Mesothelial cell of epicardium (in vitro differentiated cells): ENCODE measurements around the gene GMDS. TPM values are rescaled to one million over a fixed set of nuclear protein-coding genes. Genes with fewer than 3 reads are reported as not detected.
A peak's percentile ranks its signal among the peaks of the same experiment; 100 is the strongest.

Experiments used
- DNase-seq, 2 experiments: peaks; one replicate each; pipeline ENCODE4 v3.0.0; 2021; ENCODE audit warnings: low spot score in 2 of 2; ENCODE audit not compliant: unreplicated experiment in 2 of 2
- H3K27ac Mint-ChIP-seq: 2 replicates; pipeline ENCODE4 v1.8.0; 2021; ENCODE audit warnings: mixed read lengths
- H3K27me3 Mint-ChIP-seq: 2 replicates; pipeline ENCODE4 v1.8.0; 2021; ENCODE audit warnings: low read depth, mixed read lengths
- H3K36me3 Mint-ChIP-seq: 2 replicates; pipeline ENCODE4 v1.8.0; 2021; ENCODE audit warnings: mixed read lengths
- H3K4me1 Mint-ChIP-seq: 2 replicates; pipeline ENCODE4 v1.8.0; 2021; ENCODE audit warnings: mixed read lengths
- H3K4me3 Mint-ChIP-seq: 2 replicates; pipeline ENCODE4 v1.8.0; 2021; ENCODE audit warnings: mild to moderate bottlenecking, moderate library complexity, mixed read lengths
- H3K9me3 Mint-ChIP-seq: 2 replicates; pipeline ENCODE4 v1.8.0; 2021; ENCODE audit warnings: mixed read lengths
- total RNA-seq: library from RNA; stranded (reverse); gene quantifications from 3 replicates; pipeline ENCODE4 v1.2.1, GENCODE V29; 2021
- TF ChIP-seq, protein P1 (sequence below): fragments of 200-600 bp; sonication (generic); IDR thresholded peaks from one replicate; pipeline ENCODE4 v1.5.0; 2021; ENCODE audit warnings: antibody characterized with exemption; ENCODE audit not compliant: unreplicated experiment

The GMDS gene
- total RNA-seq, 1 donor from 2014 or later, result 39.9 TPM

GRCh38 chr6:1615151-1615852, 630.1 kb downstream of the GMDS start:
- TF ChIP-seq, protein P1, sequence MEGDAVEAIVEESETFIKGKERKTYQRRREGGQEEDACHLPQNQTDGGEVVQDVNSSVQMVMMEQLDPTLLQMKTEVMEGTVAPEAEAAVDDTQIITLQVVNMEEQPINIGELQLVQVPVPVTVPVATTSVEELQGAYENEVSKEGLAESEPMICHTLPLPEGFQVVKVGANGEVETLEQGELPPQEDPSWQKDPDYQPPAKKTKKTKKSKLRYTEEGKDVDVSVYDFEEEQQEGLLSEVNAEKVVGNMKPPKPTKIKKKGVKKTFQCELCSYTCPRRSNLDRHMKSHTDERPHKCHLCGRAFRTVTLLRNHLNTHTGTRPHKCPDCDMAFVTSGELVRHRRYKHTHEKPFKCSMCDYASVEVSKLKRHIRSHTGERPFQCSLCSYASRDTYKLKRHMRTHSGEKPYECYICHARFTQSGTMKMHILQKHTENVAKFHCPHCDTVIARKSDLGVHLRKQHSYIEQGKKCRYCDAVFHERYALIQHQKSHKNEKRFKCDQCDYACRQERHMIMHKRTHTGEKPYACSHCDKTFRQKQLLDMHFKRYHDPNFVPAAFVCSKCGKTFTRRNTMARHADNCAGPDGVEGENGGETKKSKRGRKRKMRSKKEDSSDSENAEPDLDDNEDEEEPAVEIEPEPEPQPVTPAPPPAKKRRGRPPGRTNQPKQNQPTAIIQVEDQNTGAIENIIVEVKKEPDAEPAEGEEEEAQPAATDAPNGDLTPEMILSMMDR, result no peak
- Mint-ChIP-seq H3K9me3 (no peaks in the 10 kb centered on the region), H3K27ac (peak overlapping the region; percentile 89), H3K4me1 (peaks cover 48% of the 10 kb centered on the region), H3K4me3 (peak overlapping the region; percentile 66), H3K36me3 (peaks cover 10% of the 10 kb centered on the region), H3K27me3 (peaks cover 54% of the 10 kb centered on the region)
- DNase-seq, result no peak

DNA sequence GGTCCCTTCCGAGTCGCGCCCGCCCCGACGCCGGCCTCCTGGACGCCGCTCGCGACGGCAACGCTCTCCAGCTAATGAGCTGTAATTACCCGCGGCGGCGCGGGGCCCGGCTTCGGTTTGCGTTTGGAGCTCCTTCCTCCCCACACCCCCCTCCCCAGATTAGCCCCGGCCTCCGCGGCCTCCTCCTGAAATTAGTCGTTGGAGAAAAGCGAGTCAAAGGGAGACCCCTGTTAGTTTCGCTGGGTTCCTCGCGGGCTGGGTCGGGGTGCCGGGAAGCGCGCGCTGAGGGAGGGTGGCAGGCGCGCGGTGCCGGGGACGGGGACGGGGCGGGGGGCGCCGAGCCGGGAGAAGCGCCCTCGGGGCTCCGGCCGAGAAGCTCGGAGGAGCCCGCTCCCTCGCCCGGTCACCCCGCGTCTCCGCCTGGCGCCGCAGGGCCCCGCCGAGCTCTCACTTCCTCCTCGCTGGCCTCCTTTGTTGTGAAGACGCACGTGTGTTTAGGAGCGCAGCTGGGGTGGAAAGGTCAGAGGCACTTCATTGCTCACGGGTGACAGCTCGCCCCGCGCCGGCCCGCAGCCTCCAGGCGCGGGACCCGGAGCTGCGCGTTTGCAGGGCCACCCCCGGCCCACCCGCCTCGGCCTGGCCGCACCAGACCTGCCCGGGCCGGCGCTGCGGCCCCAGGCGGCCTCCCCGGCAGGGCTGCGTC, 630.8 kb downstream of the GMDS start:
- peaks cover 45% of the 10 kb centered on the region for H3K4me1 Mint-ChIP-seq
- H3K4me3 Mint-ChIP-seq, result peak overlapping the region; percentile 95
- peaks cover 52% of the 10 kb centered on the region for H3K27me3 Mint-ChIP-seq
- TF ChIP-seq, protein P1, result no peak
- no peak overlapping the region for H3K27ac Mint-ChIP-seq
- H3K36me3 Mint-ChIP-seq, result peaks cover 10% of the 10 kb centered on the region
- no peak for DNase-seq
- no peaks in the 10 kb centered on the region for H3K9me3 Mint-ChIP-seq

GRCh38 chr6:1613688-1614447, 631.5 kb downstream of the GMDS start:
- DNase-seq, result no peak
- peaks cover 52% of the 10 kb centered on the region for H3K27me3 Mint-ChIP-seq
- TF ChIP-seq, protein P1, result no peak
- H3K27ac Mint-ChIP-seq, result peak overlapping the region; percentile 96
- H3K4me1 Mint-ChIP-seq, result peaks cover 39% of the 10 kb centered on the region
- peak overlapping the region; percentile 95 for H3K4me3 Mint-ChIP-seq
- no peaks in the 10 kb centered on the region for H3K9me3 Mint-ChIP-seq
- H3K36me3 Mint-ChIP-seq, result peaks cover 10% of the 10 kb centered on the region

DNA sequence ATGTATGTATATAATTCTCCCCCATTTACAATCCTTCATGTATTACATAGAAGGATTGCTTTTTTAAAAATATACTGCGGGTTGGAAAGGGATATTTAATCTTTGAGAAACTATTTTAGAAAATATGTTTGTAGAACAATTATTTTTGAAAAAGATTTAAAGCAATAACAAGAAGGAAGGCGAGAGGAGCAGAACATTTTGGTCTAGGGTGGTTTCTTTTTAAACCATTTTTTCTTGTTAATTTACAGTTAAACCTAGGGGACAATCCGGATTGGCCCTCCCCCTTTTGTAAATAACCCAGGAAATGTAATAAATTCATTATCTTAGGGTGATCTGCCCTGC, 632.1 kb downstream of the GMDS start:
- peaks cover 10% of the 10 kb centered on the region for H3K36me3 Mint-ChIP-seq
- H3K4me1 Mint-ChIP-seq, result peaks cover 38% of the 10 kb centered on the region
- peak overlapping the region; percentile 96 for H3K27ac Mint-ChIP-seq
- H3K9me3 Mint-ChIP-seq, result no peaks in the 10 kb centered on the region
- peak overlapping the region; percentile 95 for H3K4me3 Mint-ChIP-seq
- TF ChIP-seq, protein P1, result no peak
- DNase-seq, result no peak
- peaks cover 52% of the 10 kb centered on the region for H3K27me3 Mint-ChIP-seq

DNA sequence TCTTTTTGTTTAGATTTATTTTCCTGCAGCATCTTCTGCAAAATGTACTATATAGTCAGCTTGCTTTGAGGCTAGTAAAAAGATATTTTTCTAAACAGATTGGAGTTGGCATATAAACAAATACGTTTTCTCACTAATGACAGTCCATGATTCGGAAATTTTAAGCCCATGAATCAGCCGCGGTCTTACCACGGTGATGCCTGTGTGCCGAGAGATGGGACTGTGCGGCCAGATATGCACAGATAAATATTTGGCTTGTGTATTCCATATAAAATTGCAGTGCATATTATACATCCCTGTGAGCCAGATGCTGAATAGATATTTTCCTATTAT, 632.5 kb downstream of the GMDS start:
- no peaks in the 10 kb centered on the region for H3K9me3 Mint-ChIP-seq
- no peak for DNase-seq
- H3K4me3 Mint-ChIP-seq, result peak overlapping the region; percentile 95
- H3K27ac Mint-ChIP-seq, result peak overlapping the region; percentile 96
- peaks cover 10% of the 10 kb centered on the region for H3K36me3 Mint-ChIP-seq
- TF ChIP-seq, protein P1, result no peak
- H3K4me1 Mint-ChIP-seq, result peaks cover 38% of the 10 kb centered on the region
- peaks cover 52% of the 10 kb centered on the region for H3K27me3 Mint-ChIP-seq
